HL-60 (cell line): ENCODE results near the gene HSFX2.

Experiments used
- CTCF ChIP-seq: IDR thresholded peaks from one replicate; pipeline ENCODE4 v1.5.1; 2011; ENCODE audit warnings: low read length, control low read depth, inconsistent platforms; ENCODE audit not compliant: insufficient read depth
- REST ChIP-seq: IDR thresholded peaks from 2 replicates; pipeline ENCODE4 v1.6.1; 2012; ENCODE audit warnings: low read depth; ENCODE audit not compliant: insufficient replicate concordance
- SPI1 ChIP-seq: IDR thresholded peaks from 2 replicates; pipeline ENCODE4 v1.6.1; 2012; ENCODE audit warnings: low read depth, mild to moderate bottlenecking, borderline replicate concordance

DNA sequence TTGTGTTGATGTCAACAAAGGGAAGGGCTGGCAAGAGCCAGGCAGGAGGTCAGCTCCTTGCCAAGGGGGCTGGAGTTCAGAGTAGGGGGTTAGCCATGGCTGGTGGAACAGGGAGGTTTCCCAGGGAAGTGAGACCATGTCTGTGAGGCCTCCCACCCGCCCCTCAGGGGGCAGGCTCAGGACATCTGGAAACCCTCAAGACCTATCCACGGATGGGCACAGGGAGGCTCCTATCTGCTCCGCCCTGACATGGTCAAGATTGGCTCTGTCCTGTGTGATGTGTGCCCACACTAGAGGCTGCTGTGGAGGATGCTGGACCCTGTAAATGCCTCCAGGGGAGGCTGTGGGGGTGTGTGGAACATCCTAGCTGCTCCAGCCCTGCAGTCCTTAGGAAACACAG lies 44.5 kb upstream of the HSFX2 start:
- TF ChIP-seq CTCF (no peak), SPI1 (no peak), REST (no peak)
